ENCODE measurements around the gene CHST12. TPM values are rescaled to one million over a fixed set of nuclear protein-coding genes. Genes with fewer than 3 reads are reported as not detected.

CHST12 gene
- total RNA-seq, 5 donors from 2014 or later (not counting 1 experiment from before 2014, with no cell fraction given): 20.3 to 41.5 (median 30.8) TPM

- ChIA-PET POLR2A (no interaction called here), CTCF (interaction anchor here in 1 of 2 donors (0.6 kb wide), 1 partner anchor 417 kb away, joined by 3 read pairs; no protein-coding TSS in a partner anchor)
- 83% methylated on average over 7 of the region's 8 CpGs for WGBS (ENCODE audit: insufficient coverage)
- Mint-ChIP-seq H3K27me3 (no peaks in the 10 kb centered on the region), H3K27ac (peak overlapping the region in 1 of 2 donors; percentile 64), H3K36me3 (peaks cover 17% of the 10 kb centered on the region), H3K4me3 (peak overlapping the region; percentile 81 to 97 (median 83)), H3K9me3 (no peaks in the 10 kb centered on the region), H3K4me1 (peaks cover 52 to 54% (median 53%) of the 10 kb centered on the region in 3 donors)
- DNase-seq (no peak), ATAC-seq (replicated peaks in 1 of 4) (no peak)
- no peaks in the 10 kb centered on the region for H3K27me3 ChIP-seq (replicated peaks in 1 of 2; ENCODE audit: control insufficient read depth in 2 of 2, extremely low read depth in 1 of 2, insufficient read depth in 2 of 2, low read length in 1 of 2)
- peaks cover 15 to 57% of the 10 kb centered on the region in 2 experiments for H3K4me1 ChIP-seq (ENCODE audit: control insufficient read depth in 1 of 2, extremely low read depth in 1 of 2, insufficient read depth in 2 of 2, low read length in 2 of 2)
- peaks cover 8 to 31% of the 10 kb centered on the region in 2 donors for H3K36me3 ChIP-seq (ENCODE audit: control insufficient read depth in 2 of 2, extremely low read depth in 1 of 2, insufficient read depth in 1 of 2, low read length in 1 of 2)
- H3K27ac ChIP-seq (ENCODE audit: low read length): no peak overlapping the region
- no peak overlapping the region for H3K4me3 ChIP-seq (ENCODE audit: control insufficient read depth in 1 of 2, extremely low read depth in 1 of 2, low read length in 1 of 2)
- H3K9me3 ChIP-seq: no peaks in the 10 kb centered on the region
Observed at GRCh38 chr7:2357165-2357564, 46.2 kb upstream of the CHST12 start.

GRCh38 chr7:2357571-2357970 lies 45.8 kb upstream of the CHST12 start:
- Mint-ChIP-seq H3K9me3 (no peaks in the 10 kb centered on the region), H3K4me1 (peaks cover 53 to 56% (median 55%) of the 10 kb centered on the region in 3 donors), H3K36me3 (peaks cover 21% of the 10 kb centered on the region), H3K4me3 (peak overlapping the region; percentile 3 to 97 (median 83)), H3K27ac (peak overlapping the region in 1 of 2 donors; percentile 7), H3K27me3 (no peaks in the 10 kb centered on the region)
- ATAC-seq (replicated peaks in 1 of 4): no peak
- Histone ChIP-seq H3K9me3 (no peaks in the 10 kb centered on the region), H3K36me3 (ENCODE audit: control insufficient read depth in 2 of 2, extremely low read depth in 1 of 2, insufficient read depth in 1 of 2, low read length in 1 of 2) (peaks cover 8 to 35% of the 10 kb centered on the region in 2 donors), H3K4me1 (ENCODE audit: control insufficient read depth in 1 of 2, extremely low read depth in 1 of 2, insufficient read depth in 2 of 2, low read length in 2 of 2) (peaks cover 15 to 57% of the 10 kb centered on the region in 2 experiments), H3K27me3 (replicated peaks in 1 of 2; ENCODE audit: control insufficient read depth in 2 of 2, extremely low read depth in 1 of 2, insufficient read depth in 2 of 2, low read length in 1 of 2) (no peaks in the 10 kb centered on the region), H3K27ac (ENCODE audit: low read length) (no peak overlapping the region), H3K4me3 (ENCODE audit: control insufficient read depth in 1 of 2, extremely low read depth in 1 of 2, low read length in 1 of 2) (no peak overlapping the region)
- POLR2A ChIA-PET: no interaction called here
- no peak for DNase-seq
- no CpG with 5 or more reads among the region's 6 CpGs for WGBS (ENCODE audit: insufficient coverage)
- CTCF ChIA-PET: interaction anchor here in 1 of 2 donors (0.6 kb wide), 1 partner anchor 418 kb away, joined by 3 read pairs; no protein-coding TSS in a partner anchor

- Histone ChIP-seq H3K27me3 (replicated peaks in 1 of 2; ENCODE audit: control insufficient read depth in 2 of 2, extremely low read depth in 1 of 2, insufficient read depth in 2 of 2, low read length in 1 of 2) (no peaks in the 10 kb centered on the region), H3K9me3 (no peaks in the 10 kb centered on the region), H3K27ac (ENCODE audit: low read length) (no peak overlapping the region), H3K4me3 (ENCODE audit: control insufficient read depth in 1 of 2, extremely low read depth in 1 of 2, low read length in 1 of 2) (no peak overlapping the region), H3K36me3 (ENCODE audit: control insufficient read depth in 2 of 2, extremely low read depth in 1 of 2, insufficient read depth in 1 of 2, low read length in 1 of 2) (peaks cover 17 to 48% of the 10 kb centered on the region in 2 donors), H3K4me1 (ENCODE audit: control insufficient read depth in 1 of 2, extremely low read depth in 1 of 2, insufficient read depth in 2 of 2, low read length in 2 of 2) (peaks cover 11 to 48% of the 10 kb centered on the region in 2 experiments)
- peaks cover 46 to 50% (median 48%) of the 10 kb centered on the region in 3 donors for H3K4me1 Mint-ChIP-seq
- ChIA-PET POLR2A (no interaction called here), CTCF (no interaction called here)
- H3K27ac Mint-ChIP-seq: peak overlapping the region in 1 of 2 donors; percentile 34
- H3K36me3 Mint-ChIP-seq: peaks cover 33% of the 10 kb centered on the region
- no peaks in the 10 kb centered on the region for H3K9me3 Mint-ChIP-seq
- no peaks in the 10 kb centered on the region for H3K27me3 Mint-ChIP-seq
- ATAC-seq (replicated peaks in 1 of 4): no peak
- peak overlapping the region in 1 of 3 donors; percentile 49 for H3K4me3 Mint-ChIP-seq
- no peak for DNase-seq
- 88% methylated on average over 6 of the region's 8 CpGs for WGBS (ENCODE audit: insufficient coverage)
Observed at GRCh38 chr7:2358968-2359527, 44.4 kb upstream of the CHST12 start.

GRCh38 chr7:2359610-2360009 lies 43.8 kb upstream of the CHST12 start:
- WGBS (ENCODE audit: insufficient coverage): 98% methylated on average over 9 of the region's 11 CpGs
- no peak for ATAC-seq (replicated peaks in 1 of 4)
- Histone ChIP-seq H3K36me3 (ENCODE audit: control insufficient read depth in 2 of 2, extremely low read depth in 1 of 2, insufficient read depth in 1 of 2, low read length in 1 of 2) (peaks cover 17 to 54% of the 10 kb centered on the region in 2 donors), H3K9me3 (no peaks in the 10 kb centered on the region), H3K27me3 (replicated peaks in 1 of 2; ENCODE audit: control insufficient read depth in 2 of 2, extremely low read depth in 1 of 2, insufficient read depth in 2 of 2, low read length in 1 of 2) (no peaks in the 10 kb centered on the region), H3K4me1 (ENCODE audit: control insufficient read depth in 1 of 2, extremely low read depth in 1 of 2, insufficient read depth in 2 of 2, low read length in 2 of 2) (peaks cover 11 to 48% of the 10 kb centered on the region in 2 experiments), H3K27ac (ENCODE audit: low read length) (no peak overlapping the region), H3K4me3 (ENCODE audit: control insufficient read depth in 1 of 2, extremely low read depth in 1 of 2, low read length in 1 of 2) (no peak overlapping the region)
- POLR2A ChIA-PET: no interaction called here
- peak overlapping the region in 1 of 2 donors; percentile 31 for H3K27ac Mint-ChIP-seq
- peaks cover 39% of the 10 kb centered on the region for H3K36me3 Mint-ChIP-seq
- no peak for DNase-seq
- no peaks in the 10 kb centered on the region for H3K27me3 Mint-ChIP-seq
- H3K4me1 Mint-ChIP-seq: peaks cover 43 to 46% (median 45%) of the 10 kb centered on the region in 3 donors
- H3K4me3 Mint-ChIP-seq: peak overlapping the region in 1 of 3 donors; percentile 49
- H3K9me3 Mint-ChIP-seq: no peaks in the 10 kb centered on the region
- CTCF ChIA-PET: no interaction called here

- H3K27me3 ChIP-seq (replicated peaks in 1 of 2; ENCODE audit: control insufficient read depth in 2 of 2, extremely low read depth in 1 of 2, insufficient read depth in 2 of 2, low read length in 1 of 2): no peaks in the 10 kb centered on the region
- Mint-ChIP-seq H3K4me1 (peaks cover 42 to 45% (median 45%) of the 10 kb centered on the region in 3 donors), H3K4me3 (no peak overlapping the region), H3K36me3 (peaks cover 47% of the 10 kb centered on the region), H3K27me3 (no peaks in the 10 kb centered on the region), H3K27ac (no peak overlapping the region), H3K9me3 (no peaks in the 10 kb centered on the region)
- no peak overlapping the region for H3K4me3 ChIP-seq (ENCODE audit: control insufficient read depth in 1 of 2, extremely low read depth in 1 of 2, low read length in 1 of 2)
- peaks cover 23 to 66% of the 10 kb centered on the region in 2 donors for H3K36me3 ChIP-seq (ENCODE audit: control insufficient read depth in 2 of 2, extremely low read depth in 1 of 2, insufficient read depth in 1 of 2, low read length in 1 of 2)
- CTCF ChIA-PET: no interaction called here
- POLR2A ChIA-PET: no interaction called here
- no peaks in the 10 kb centered on the region for H3K9me3 ChIP-seq
- WGBS (ENCODE audit: insufficient coverage): 80% methylated on average over 1 of the region's 6 CpGs
- DNase-seq: no peak
- H3K4me1 ChIP-seq (ENCODE audit: control insufficient read depth in 1 of 2, extremely low read depth in 1 of 2, insufficient read depth in 2 of 2, low read length in 2 of 2): peaks cover 8 to 42% of the 10 kb centered on the region in 2 experiments
- no peak for ATAC-seq (replicated peaks in 1 of 4)
- H3K27ac ChIP-seq (ENCODE audit: low read length): no peak overlapping the region
Observed at GRCh38 chr7:2360796-2361195, 42.6 kb upstream of the CHST12 start.

GRCh38 chr7:2362385-2363088 lies 40.9 kb upstream of the CHST12 start:
- Histone ChIP-seq H3K4me3 (ENCODE audit: control insufficient read depth in 1 of 2, extremely low read depth in 1 of 2, low read length in 1 of 2) (no peak overlapping the region), H3K4me1 (ENCODE audit: control insufficient read depth in 1 of 2, extremely low read depth in 1 of 2, insufficient read depth in 2 of 2, low read length in 2 of 2) (peaks cover 0 to 24% of the 10 kb centered on the region in 2 experiments), H3K27ac (ENCODE audit: low read length) (no peak overlapping the region), H3K9me3 (no peaks in the 10 kb centered on the region), H3K36me3 (ENCODE audit: control insufficient read depth in 2 of 2, extremely low read depth in 1 of 2, insufficient read depth in 1 of 2, low read length in 1 of 2) (peaks cover 34 to 76% of the 10 kb centered on the region in 2 donors), H3K27me3 (replicated peaks in 1 of 2; ENCODE audit: control insufficient read depth in 2 of 2, extremely low read depth in 1 of 2, insufficient read depth in 2 of 2, low read length in 1 of 2) (no peaks in the 10 kb centered on the region)
- H3K4me1 Mint-ChIP-seq: peaks cover 28 to 33% (median 33%) of the 10 kb centered on the region in 3 donors
- H3K27ac Mint-ChIP-seq: no peak overlapping the region
- H3K4me3 Mint-ChIP-seq: peak overlapping the region in 1 of 3 donors; percentile 6
- no peaks in the 10 kb centered on the region for H3K27me3 Mint-ChIP-seq
- H3K9me3 Mint-ChIP-seq: no peaks in the 10 kb centered on the region
- 96% methylated on average over 20 of the region's 27 CpGs for WGBS (ENCODE audit: insufficient coverage)
- POLR2A ChIA-PET: no interaction called here
- ATAC-seq (replicated peaks in 1 of 4) (no peak), DNase-seq (peak in 2 of 35 experiments; percentile 13 to 24)
- CTCF ChIA-PET: no interaction called here
- H3K36me3 Mint-ChIP-seq: peaks cover 59% of the 10 kb centered on the region
